ENCODE data around the gene ACOXL. TPM values are rescaled to one million over a fixed set of nuclear protein-coding genes. Genes with fewer than 3 reads are reported as not detected.
A peak's percentile ranks its signal among the peaks of the same experiment; 100 is the strongest.

ACOXL gene
- total RNA-seq, 1 experiment from 2014 or later = not detected

- no peak for DNase-seq (ENCODE audit: low read depth)
Measured at GRCh38 chr2:110874453-110875383, 142.3 kb downstream of the ACOXL start.

- DNase-seq (ENCODE audit: low read depth) = no peak
Measured at GRCh38 chr2:110875384-110875725, 143.0 kb downstream of the ACOXL start.

- no peak for DNase-seq (ENCODE audit: low read depth)
Measured at GRCh38 chr2:110876167-110876999, 144.0 kb downstream of the ACOXL start.

GRCh38 chr2:110877031-110877827, 144.9 kb downstream of the ACOXL start:
- no peak for DNase-seq (ENCODE audit: low read depth)

GRCh38 chr2:110878150-110878549, 145.8 kb downstream of the ACOXL start:
- DNase-seq (ENCODE audit: low read depth) = no peak

GRCh38 chr2:110881908-110882307, 149.5 kb downstream of the ACOXL start:
- no peak for DNase-seq (ENCODE audit: low read depth)

- DNase-seq (ENCODE audit: low read depth) = no peak
Measured at GRCh38 chr2:110883406-110883805, 151.0 kb downstream of the ACOXL start.

- DNase-seq (ENCODE audit: low read depth) = no peak
Measured at GRCh38 chr2:110885256-110885655, 152.9 kb downstream of the ACOXL start.

- no peak for DNase-seq (ENCODE audit: low read depth)
Measured at GRCh38 chr2:110886826-110887573, 154.6 kb downstream of the ACOXL start.

- DNase-seq (ENCODE audit: low read depth) = no peak
Measured at GRCh38 chr2:110888411-110888810, 156.0 kb downstream of the ACOXL start.

- DNase-seq (ENCODE audit: low read depth) = no peak
Measured at GRCh38 chr2:110891626-110892025, 159.3 kb downstream of the ACOXL start.

- DNase-seq (ENCODE audit: low read depth) = no peak
Measured at GRCh38 chr2:110896226-110896625, 163.9 kb downstream of the ACOXL start.

- DNase-seq (ENCODE audit: low read depth) = no peak
Measured at GRCh38 chr2:110897966-110898365, 165.6 kb downstream of the ACOXL start.

GRCh38 chr2:110900191-110900590, 167.8 kb downstream of the ACOXL start:
- DNase-seq (ENCODE audit: low read depth) = no peak

- DNase-seq (ENCODE audit: low read depth) = peak; percentile 61
Measured at GRCh38 chr2:110903548-110903947, 171.2 kb downstream of the ACOXL start.

GRCh38 chr2:110904116-110904778, 171.9 kb downstream of the ACOXL start:
- no peak for DNase-seq (ENCODE audit: low read depth)

- no peak for DNase-seq (ENCODE audit: low read depth)
Measured at GRCh38 chr2:110904779-110905148, 172.4 kb downstream of the ACOXL start.

GRCh38 chr2:110905217-110905616, 172.8 kb downstream of the ACOXL start:
- no peak for DNase-seq (ENCODE audit: low read depth)

GRCh38 chr2:110906613-110907298, 174.4 kb downstream of the ACOXL start:
- DNase-seq (ENCODE audit: low read depth) = no peak

- DNase-seq (ENCODE audit: low read depth) = no peak
Measured at GRCh38 chr2:110909501-110909900, 177.1 kb downstream of the ACOXL start.

Measured in RPMI7951 (cell line).